Liver (tissue), 9 donors: ENCODE data around the gene LAMP1. TPM values are rescaled to one million over a fixed set of nuclear protein-coding genes. Genes with fewer than 3 reads are reported as not detected.

ENCODE experiments used
- DNase-seq: peaks from one replicate; pipeline ENCODE4 v3.0.0-alpha.2; 2017; ENCODE audit warnings: low spot score
- H3K27ac ChIP-seq, 2 donors: one replicate each; pipeline ENCODE4 v1.7.0; 2013; ENCODE audit warnings: inconsistent platforms in 2 of 2, low read length in 2 of 2, control low read depth in 1 of 2, low read depth in 1 of 2, mild to moderate bottlenecking in 1 of 2
- H3K27me3 ChIP-seq, 4 donors: one replicate each; pipeline versions ENCODE4 v1.6.1 to v1.7.0; 2013; ENCODE audit warnings: low read length in 3 of 4, inconsistent platforms in 1 of 4, mild to moderate bottlenecking in 1 of 4, moderate library complexity in 1 of 4; ENCODE audit not compliant: control insufficient read depth in 4 of 4, insufficient read depth in 4 of 4
- H3K36me3 ChIP-seq, 4 donors: one replicate each; pipeline versions ENCODE4 v1.6.1 to v1.7.0; 2013; ENCODE audit warnings: low read length in 3 of 4, mild to moderate bottlenecking in 3 of 4, low read depth in 1 of 4, moderate library complexity in 1 of 4; ENCODE audit not compliant: control insufficient read depth in 4 of 4, insufficient read depth in 3 of 4
- H3K4me1 ChIP-seq, 4 donors: one replicate each; pipeline versions ENCODE4 v1.6.1 to v1.7.0; 2013; ENCODE audit warnings: low read length in 3 of 4, mild to moderate bottlenecking in 3 of 4, moderate library complexity in 1 of 4; ENCODE audit not compliant: control insufficient read depth in 4 of 4, insufficient read depth in 4 of 4
- H3K4me3 ChIP-seq, 3 donors: one replicate each; pipeline versions ENCODE4 v1.6.1 to v1.7.0; 2013; ENCODE audit warnings: low read length in 3 of 3, control low read depth in 1 of 3, low read depth in 1 of 3, mild to moderate bottlenecking in 1 of 3
- H3K9ac ChIP-seq, 2 donors: one replicate each; pipeline ENCODE4 v1.7.0; 2013; ENCODE audit warnings: low read length in 2 of 2, mild to moderate bottlenecking in 2 of 2, moderate library complexity in 2 of 2, control low read depth in 1 of 2, low read depth in 1 of 2
- H3K9me3 ChIP-seq, 4 donors: one replicate each; pipeline versions ENCODE4 v1.6.1 to v1.7.0; 2013; ENCODE audit warnings: low read length in 3 of 4; ENCODE audit not compliant: control insufficient read depth in 4 of 4
- EGR1 ChIP-seq, 2 donors: IDR thresholded peaks; 2 replicates each; pipeline ENCODE4 v1.6.1; 2016 to 2018; ENCODE audit warnings: antibody characterized with exemption in 2 of 2, low read depth in 2 of 2
- FOXA1 ChIP-seq: IDR thresholded peaks from 2 replicates; pipeline ENCODE4 v1.6.1; 2016; ENCODE audit warnings: antibody characterized with exemption
- FOXA2 ChIP-seq: IDR thresholded peaks from 2 replicates; pipeline ENCODE4 v1.6.1; 2016; ENCODE audit warnings: antibody characterized with exemption
- GABPA ChIP-seq, 2 donors: IDR thresholded peaks in 1 of 2; conservative IDR thresholded peaks in 1 of 2; 2 replicates each; pipeline ENCODE4 v1.6.1; 2016; ENCODE audit warnings: antibody characterized with exemption in 2 of 2, mild to moderate bottlenecking in 1 of 2, moderate library complexity in 1 of 2
- HNF4A ChIP-seq, 2 donors: conservative IDR thresholded peaks; 2 replicates each; pipeline ENCODE4 v1.6.1; 2016; ENCODE audit warnings: antibody characterized with exemption in 2 of 2, mild to moderate bottlenecking in 2 of 2
- HNF4G ChIP-seq: IDR thresholded peaks from 2 replicates; pipeline ENCODE4 v1.6.1; 2016; ENCODE audit warnings: antibody characterized with exemption
- JUND ChIP-seq, 2 donors: IDR thresholded peaks; 2 replicates each; pipeline ENCODE4 v1.6.1; 2016; ENCODE audit warnings: antibody characterized with exemption in 2 of 2
- NR2F2 ChIP-seq: IDR thresholded peaks from 2 replicates; pipeline ENCODE4 v1.6.1; 2016; ENCODE audit warnings: antibody characterized with exemption
- RAD21 ChIP-seq, 2 donors: IDR thresholded peaks; 2 replicates each; pipeline ENCODE4 v1.6.1; 2016; ENCODE audit warnings: antibody characterized with exemption in 2 of 2, mild to moderate bottlenecking in 2 of 2
- RXRA ChIP-seq, 2 donors: IDR thresholded peaks; 2 replicates each; pipeline ENCODE4 v1.6.1; 2017 to 2018; ENCODE audit warnings: antibody characterized with exemption in 2 of 2, mild to moderate bottlenecking in 1 of 2
- SP1 ChIP-seq: IDR thresholded peaks from 2 replicates; pipeline ENCODE4 v1.6.1; 2018; ENCODE audit warnings: antibody characterized with exemption, mild to moderate bottlenecking
- TAF1 ChIP-seq: conservative IDR thresholded peaks from 2 replicates; pipeline ENCODE4 v1.6.1; 2016; ENCODE audit warnings: antibody characterized with exemption, mild to moderate bottlenecking
- YY1 ChIP-seq: IDR thresholded peaks from 2 replicates; pipeline ENCODE4 v1.6.1; 2016; ENCODE audit warnings: antibody characterized with exemption, mild to moderate bottlenecking
- WGBS: extraction: QIAGEN DNeasy Blood & Tissue Kit; methylation state at CpG from one replicate; pipeline ENCODE4 v1.1.7; 2013; 5-methylcytosine and 5-hydroxymethylcytosine counted together
- polyA plus RNA-seq, 2 donors: library from polyadenylated mRNA; stranded (reverse) in 1 of 2; unstranded in 1 of 2; fragments of 200-250 nt in 1 of 2; fragments of >200 nt in 1 of 2; fragmentation: Nextera tagmentation in 1 of 2; extraction: Ambion mirVana in 1 of 2; gene quantifications; one replicate each; pipeline versions ENCODE4 v1.2.1 to v1.2.3, GENCODE V29; 2013 to 2015
- total RNA-seq, 2 donors: library from RNA; depleted of rRNA; stranded (reverse); fragments of >200 nt; gene quantifications; one replicate each; pipeline ENCODE4 v1.2.3, GENCODE V29; 2014
- TF ChIP-seq, protein P1 (sequence below): IDR thresholded peaks from 2 replicates; pipeline ENCODE4 v1.6.1; 2016; ENCODE audit warnings: antibody characterized with exemption, mild to moderate bottlenecking
- TF ChIP-seq, protein P2 (sequence below): IDR thresholded peaks from 2 replicates; pipeline ENCODE4 v1.6.1; 2016; ENCODE audit warnings: antibody characterized with exemption
- TF ChIP-seq, protein P3 (sequence below): IDR thresholded peaks from 2 replicates; pipeline ENCODE4 v1.6.1; 2016; ENCODE audit warnings: antibody characterized with exemption
- TF ChIP-seq, protein P4 (sequence below): fragments of 150-350 bp; IDR thresholded peaks from 2 replicates; pipeline ENCODE4 v1.5.1; 2017; ENCODE audit warnings: improper control_type of control experiment, low read depth, low read length; ENCODE audit not compliant: missing input control
- donor health status: healthy.
- donor health status: healthy.
- donor health status: healthy.
- donor health status: healthy.
- donor health status: healthy.

Gene LAMP1
- total and polyA plus RNA-seq, 4 donors: 24.4 to 160 (median 62.9) TPM

DNA sequence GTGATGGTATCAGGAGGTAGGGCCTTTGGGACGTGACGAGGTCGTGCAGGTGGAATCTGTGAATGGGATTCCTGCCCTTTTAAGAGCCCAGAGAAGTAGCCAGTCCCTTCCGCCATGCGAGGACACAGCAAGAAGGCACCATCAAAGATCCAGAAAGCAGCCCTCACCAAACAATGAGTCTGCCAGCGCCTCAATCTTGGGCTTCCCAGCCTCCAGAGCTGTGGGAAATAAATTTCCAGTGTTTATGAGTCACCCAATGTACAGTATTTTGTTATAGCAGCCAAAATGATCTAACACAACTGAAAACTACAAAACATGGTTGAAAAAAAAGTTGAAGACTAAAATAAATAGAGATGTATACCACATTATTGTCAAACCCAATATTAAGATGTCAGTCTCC lies 16.9 kb upstream of the LAMP1 start:
- H3K4me1 ChIP-seq: peaks cover 0 to 5% (median 1%) of the 10 kb centered on the region in 4 donors
- H3K4me3 ChIP-seq: no peak overlapping the region
- H3K36me3 ChIP-seq: no peaks in the 10 kb centered on the region
- TF ChIP-seq FOXA1 (no peak), JUND (IDR thresholded peaks at IDR 0.05) (no peak), SP1 (no peak), RAD21 (IDR thresholded peaks at IDR 0.05) (no peak), EGR1 (IDR thresholded peaks at IDR 0.05; ENCODE audit: low read depth in 2 of 2) (no peak), GABPA (IDR thresholded peaks at IDR 0.05 in 1 of 2, conservative IDR thresholded peaks at IDR 0.05 in 1 of 2) (no peak), HNF4G (no peak), YY1 (no peak), RXRA (IDR thresholded peaks at IDR 0.05) (no peak), FOXA2 (no peak), NR2F2 (no peak), TAF1 (no peak), HNF4A (conservative IDR thresholded peaks at IDR 0.05) (no peak)
- TF ChIP-seq, protein P1, sequence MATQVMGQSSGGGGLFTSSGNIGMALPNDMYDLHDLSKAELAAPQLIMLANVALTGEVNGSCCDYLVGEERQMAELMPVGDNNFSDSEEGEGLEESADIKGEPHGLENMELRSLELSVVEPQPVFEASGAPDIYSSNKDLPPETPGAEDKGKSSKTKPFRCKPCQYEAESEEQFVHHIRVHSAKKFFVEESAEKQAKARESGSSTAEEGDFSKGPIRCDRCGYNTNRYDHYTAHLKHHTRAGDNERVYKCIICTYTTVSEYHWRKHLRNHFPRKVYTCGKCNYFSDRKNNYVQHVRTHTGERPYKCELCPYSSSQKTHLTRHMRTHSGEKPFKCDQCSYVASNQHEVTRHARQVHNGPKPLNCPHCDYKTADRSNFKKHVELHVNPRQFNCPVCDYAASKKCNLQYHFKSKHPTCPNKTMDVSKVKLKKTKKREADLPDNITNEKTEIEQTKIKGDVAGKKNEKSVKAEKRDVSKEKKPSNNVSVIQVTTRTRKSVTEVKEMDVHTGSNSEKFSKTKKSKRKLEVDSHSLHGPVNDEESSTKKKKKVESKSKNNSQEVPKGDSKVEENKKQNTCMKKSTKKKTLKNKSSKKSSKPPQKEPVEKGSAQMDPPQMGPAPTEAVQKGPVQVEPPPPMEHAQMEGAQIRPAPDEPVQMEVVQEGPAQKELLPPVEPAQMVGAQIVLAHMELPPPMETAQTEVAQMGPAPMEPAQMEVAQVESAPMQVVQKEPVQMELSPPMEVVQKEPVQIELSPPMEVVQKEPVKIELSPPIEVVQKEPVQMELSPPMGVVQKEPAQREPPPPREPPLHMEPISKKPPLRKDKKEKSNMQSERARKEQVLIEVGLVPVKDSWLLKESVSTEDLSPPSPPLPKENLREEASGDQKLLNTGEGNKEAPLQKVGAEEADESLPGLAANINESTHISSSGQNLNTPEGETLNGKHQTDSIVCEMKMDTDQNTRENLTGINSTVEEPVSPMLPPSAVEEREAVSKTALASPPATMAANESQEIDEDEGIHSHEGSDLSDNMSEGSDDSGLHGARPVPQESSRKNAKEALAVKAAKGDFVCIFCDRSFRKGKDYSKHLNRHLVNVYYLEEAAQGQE: no peak
- TF ChIP-seq, protein P2, sequence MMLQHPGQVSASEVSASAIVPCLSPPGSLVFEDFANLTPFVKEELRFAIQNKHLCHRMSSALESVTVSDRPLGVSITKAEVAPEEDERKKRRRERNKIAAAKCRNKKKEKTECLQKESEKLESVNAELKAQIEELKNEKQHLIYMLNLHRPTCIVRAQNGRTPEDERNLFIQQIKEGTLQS: no peak
- TF ChIP-seq, protein P3, sequence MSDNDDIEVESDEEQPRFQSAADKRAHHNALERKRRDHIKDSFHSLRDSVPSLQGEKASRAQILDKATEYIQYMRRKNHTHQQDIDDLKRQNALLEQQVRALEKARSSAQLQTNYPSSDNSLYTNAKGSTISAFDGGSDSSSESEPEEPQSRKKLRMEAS: no peak
- TF ChIP-seq, protein P4, sequence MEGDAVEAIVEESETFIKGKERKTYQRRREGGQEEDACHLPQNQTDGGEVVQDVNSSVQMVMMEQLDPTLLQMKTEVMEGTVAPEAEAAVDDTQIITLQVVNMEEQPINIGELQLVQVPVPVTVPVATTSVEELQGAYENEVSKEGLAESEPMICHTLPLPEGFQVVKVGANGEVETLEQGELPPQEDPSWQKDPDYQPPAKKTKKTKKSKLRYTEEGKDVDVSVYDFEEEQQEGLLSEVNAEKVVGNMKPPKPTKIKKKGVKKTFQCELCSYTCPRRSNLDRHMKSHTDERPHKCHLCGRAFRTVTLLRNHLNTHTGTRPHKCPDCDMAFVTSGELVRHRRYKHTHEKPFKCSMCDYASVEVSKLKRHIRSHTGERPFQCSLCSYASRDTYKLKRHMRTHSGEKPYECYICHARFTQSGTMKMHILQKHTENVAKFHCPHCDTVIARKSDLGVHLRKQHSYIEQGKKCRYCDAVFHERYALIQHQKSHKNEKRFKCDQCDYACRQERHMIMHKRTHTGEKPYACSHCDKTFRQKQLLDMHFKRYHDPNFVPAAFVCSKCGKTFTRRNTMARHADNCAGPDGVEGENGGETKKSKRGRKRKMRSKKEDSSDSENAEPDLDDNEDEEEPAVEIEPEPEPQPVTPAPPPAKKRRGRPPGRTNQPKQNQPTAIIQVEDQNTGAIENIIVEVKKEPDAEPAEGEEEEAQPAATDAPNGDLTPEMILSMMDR: no peak
- DNase-seq: no peak
- no peaks in the 10 kb centered on the region for H3K9me3 ChIP-seq
- no peak overlapping the region for H3K27ac ChIP-seq
- no peaks in the 10 kb centered on the region for H3K27me3 ChIP-seq
- 91% methylated on average over 6 of the region's 6 CpGs for WGBS
- H3K9ac ChIP-seq: no peak overlapping the region

DNA sequence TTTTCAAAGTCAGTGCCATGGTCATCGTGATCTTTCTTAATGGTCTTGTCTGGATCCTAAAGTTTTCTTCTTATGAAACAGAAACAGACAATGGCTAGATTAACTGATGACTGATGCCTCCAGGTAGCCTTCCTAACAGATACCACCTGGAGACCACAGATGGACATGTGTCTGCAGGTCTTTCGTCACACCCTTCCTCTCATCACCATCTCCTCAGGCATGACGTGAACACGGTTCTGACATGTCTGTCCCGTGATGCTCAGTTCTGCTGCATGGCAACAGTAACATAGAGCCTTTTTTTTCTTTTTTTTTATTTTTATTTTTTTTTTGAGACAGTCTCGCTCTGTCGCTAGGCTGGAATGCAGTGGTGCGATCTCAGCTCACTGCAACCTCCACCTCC lies 13.1 kb upstream of the LAMP1 start:
- no peak overlapping the region for H3K4me3 ChIP-seq
- DNase-seq: no peak
- no peaks in the 10 kb centered on the region for H3K27me3 ChIP-seq
- WGBS: 88% methylated on average over 8 of the region's 8 CpGs
- H3K4me1 ChIP-seq: no peaks in the 10 kb centered on the region
- no peak overlapping the region for H3K27ac ChIP-seq
- H3K36me3 ChIP-seq: no peaks in the 10 kb centered on the region
- H3K9ac ChIP-seq: no peak overlapping the region
- TF ChIP-seq RXRA (IDR thresholded peaks at IDR 0.05) (no peak), FOXA1 (no peak), HNF4G (no peak)
- TF ChIP-seq, protein P3: no peak
- TF ChIP-seq, protein P1: no peak
- no peaks in the 10 kb centered on the region for H3K9me3 ChIP-seq
